Mesendoderm (in vitro differentiated cells): ENCODE measurements around the gene TSPAN18.

Experiments
- DNase-seq: peaks from one replicate; pipeline ENCODE4 v3.0.0; 2013
- H2AK5ac ChIP-seq: 2 replicates; pipeline ENCODE4 v1.6.1; 2013; ENCODE audit warnings: low read length, inconsistent platforms
- H2BK120ac ChIP-seq: 2 replicates; pipeline ENCODE4 v1.6.1; 2013; ENCODE audit warnings: low read depth, mild to moderate bottlenecking, low read length, moderate library complexity, mixed read lengths
- H2BK15ac ChIP-seq: replicated peaks from 2 replicates; pipeline ENCODE4 v1.6.1; 2013; ENCODE audit warnings: low read depth, mild to moderate bottlenecking, moderate library complexity
- H2BK5ac ChIP-seq: 2 replicates; pipeline ENCODE4 v1.6.1; 2013; ENCODE audit warnings: low read length, inconsistent platforms
- H3K18ac ChIP-seq: 2 replicates; pipeline ENCODE4 v1.6.1; 2013; ENCODE audit warnings: mild to moderate bottlenecking, low read length, mixed read lengths
- H3K23ac ChIP-seq: one replicate; pipeline ENCODE4 v1.6.1; 2013; ENCODE audit warnings: low read length
- H3K27ac ChIP-seq: 2 replicates; pipeline ENCODE4 v1.5.1; 2013; ENCODE audit warnings: low read depth, mild to moderate bottlenecking, inconsistent platforms, low read length, moderate library complexity
- H3K27me3 ChIP-seq: 2 replicates; pipeline ENCODE4 v1.6.1; 2013; ENCODE audit warnings: low read length, control low read depth, mild to moderate bottlenecking, inconsistent platforms; ENCODE audit not compliant: insufficient read depth, poor library complexity
- H3K36me3 ChIP-seq: 2 replicates; pipeline ENCODE4 v1.6.1; 2013; ENCODE audit warnings: low read length, inconsistent platforms; ENCODE audit not compliant: control insufficient read depth, insufficient read depth
- H3K4ac ChIP-seq: one replicate; pipeline ENCODE4 v1.6.1; 2013; ENCODE audit warnings: low read depth, mild to moderate bottlenecking, low read length, moderate library complexity
- H3K4me1 ChIP-seq: 2 replicates; pipeline ENCODE4 v1.6.1; 2013; ENCODE audit warnings: low read depth, low read length, inconsistent platforms; ENCODE audit not compliant: control insufficient read depth
- H3K4me2 ChIP-seq: 2 replicates; pipeline ENCODE4 v1.6.1; 2013; ENCODE audit warnings: low read length
- H3K4me3 ChIP-seq: 2 replicates; pipeline ENCODE4 v1.5.1; 2013; ENCODE audit warnings: mild to moderate bottlenecking, low read length
- H3K56ac ChIP-seq: one replicate; pipeline ENCODE4 v1.6.1; 2013; ENCODE audit warnings: low read length
- H3K79me1 ChIP-seq: 2 replicates; pipeline ENCODE4 v1.6.1; 2013; ENCODE audit warnings: low read length, inconsistent platforms
- H3K79me2 ChIP-seq: 2 replicates; pipeline ENCODE4 v1.6.1; 2013; ENCODE audit warnings: mild to moderate bottlenecking, low read length; ENCODE audit not compliant: control insufficient read depth, insufficient read depth
- H3K9ac ChIP-seq: 2 replicates; pipeline ENCODE4 v1.6.1; 2013; ENCODE audit warnings: low read length, inconsistent platforms
- H4K5ac ChIP-seq: one replicate; pipeline ENCODE4 v1.6.1; 2013; ENCODE audit warnings: low read length
- H4K8ac ChIP-seq: one replicate; pipeline ENCODE4 v1.6.1; 2013; ENCODE audit warnings: low read depth, mild to moderate bottlenecking, control low read depth, low read length, moderate library complexity
- WGBS: extraction: QIAGEN DNeasy Blood & Tissue Kit; methylation state at CpG from one replicate; pipeline ENCODE4 v1.1.7; 2013; ENCODE audit warnings: low lambda C conversion rate, missing lambda C conversion rate; ENCODE audit not compliant: insufficient coverage; ENCODE audit errors: extremely low coverage; 5-methylcytosine and 5-hydroxymethylcytosine counted together

Gene TSPAN18

GRCh38 chr11:44972746-44973435, 246.1 kb downstream of the TSPAN18 start:
- no peak for DNase-seq
- no CpG with 5 or more reads among the region's 19 CpGs for WGBS
- H3K56ac ChIP-seq = no peak overlapping the region
- H3K79me2 ChIP-seq = no peaks in the 10 kb centered on the region
- H3K4me2 ChIP-seq = no peak overlapping the region
- no peak overlapping the region for H4K5ac ChIP-seq
- no peak overlapping the region for H2BK15ac ChIP-seq
- H2BK120ac ChIP-seq = no peak overlapping the region
- H3K4me3 ChIP-seq = no peak overlapping the region
- no peak overlapping the region for H3K27ac ChIP-seq
- peaks cover 10% of the 10 kb centered on the region for H3K4me1 ChIP-seq
- H3K9ac ChIP-seq = no peak overlapping the region
- H3K79me1 ChIP-seq = no peaks in the 10 kb centered on the region
- no peaks in the 10 kb centered on the region for H3K36me3 ChIP-seq
- no peak overlapping the region for H2BK5ac ChIP-seq
- no peak overlapping the region for H2AK5ac ChIP-seq
- H4K8ac ChIP-seq = no peak overlapping the region
- H3K4ac ChIP-seq = no peak overlapping the region
- H3K18ac ChIP-seq = no peak overlapping the region
- no peak overlapping the region for H3K23ac ChIP-seq
- no peaks in the 10 kb centered on the region for H3K27me3 ChIP-seq

GRCh38 chr11:44973632-44974401, 247.1 kb downstream of the TSPAN18 start:
- Histone ChIP-seq H3K4me1 (peaks cover 19% of the 10 kb centered on the region), H3K9ac (no peak overlapping the region), H4K8ac (no peak overlapping the region), H3K79me1 (no peaks in the 10 kb centered on the region), H3K27ac (no peak overlapping the region), H2BK15ac (no peak overlapping the region), H2AK5ac (no peak overlapping the region), H2BK120ac (no peak overlapping the region), H3K36me3 (no peaks in the 10 kb centered on the region), H3K23ac (no peak overlapping the region), H3K4ac (no peak overlapping the region), H2BK5ac (no peak overlapping the region), H3K4me2 (no peak overlapping the region), H3K4me3 (no peak overlapping the region), H3K18ac (no peak overlapping the region), H3K27me3 (no peaks in the 10 kb centered on the region), H3K79me2 (no peaks in the 10 kb centered on the region), H4K5ac (no peak overlapping the region), H3K56ac (peak overlapping the region; percentile 4)
- DNase-seq = peak; percentile 77
- WGBS = no CpG with 5 or more reads among the region's 13 CpGs

GRCh38 chr11:44974402-44975000, 247.7 kb downstream of the TSPAN18 start:
- Histone ChIP-seq H3K4me2 (no peak overlapping the region), H4K8ac (no peak overlapping the region), H3K79me2 (no peaks in the 10 kb centered on the region), H3K4ac (no peak overlapping the region), H2AK5ac (no peak overlapping the region), H3K27ac (no peak overlapping the region), H4K5ac (no peak overlapping the region), H3K36me3 (no peaks in the 10 kb centered on the region), H3K9ac (no peak overlapping the region), H3K79me1 (no peaks in the 10 kb centered on the region), H2BK15ac (no peak overlapping the region), H2BK5ac (no peak overlapping the region), H3K27me3 (no peaks in the 10 kb centered on the region), H3K4me1 (peaks cover 24% of the 10 kb centered on the region), H3K18ac (no peak overlapping the region), H3K4me3 (no peak overlapping the region), H3K23ac (no peak overlapping the region), H3K56ac (peak overlapping the region; percentile 51), H2BK120ac (no peak overlapping the region)
- WGBS = no CpG with 5 or more reads among the region's 12 CpGs
- no peak for DNase-seq

DNA sequence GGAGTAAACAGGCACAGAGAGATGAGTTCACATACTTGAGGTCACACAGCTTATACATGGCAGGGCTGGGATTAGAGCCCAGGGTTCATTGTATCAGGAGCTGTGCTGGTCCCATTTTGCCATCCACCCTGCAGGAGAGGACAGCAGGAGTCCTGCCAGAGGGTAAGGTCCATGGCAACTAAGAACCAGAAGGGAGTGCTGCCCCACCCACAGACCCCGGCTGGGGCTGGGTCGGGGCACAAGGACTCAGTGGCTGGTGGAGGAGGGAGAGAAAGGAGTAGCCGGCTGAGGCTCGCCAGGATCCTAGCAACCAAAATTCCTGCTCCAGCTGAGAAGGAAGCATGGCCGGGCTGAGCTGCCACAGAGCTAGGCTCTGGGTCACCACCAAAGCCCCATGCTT, 249.8 kb downstream of the TSPAN18 start:
- Histone ChIP-seq H3K18ac (no peak overlapping the region), H4K8ac (no peak overlapping the region)
- WGBS = no CpG with 5 or more reads among the region's 5 CpGs

DNA sequence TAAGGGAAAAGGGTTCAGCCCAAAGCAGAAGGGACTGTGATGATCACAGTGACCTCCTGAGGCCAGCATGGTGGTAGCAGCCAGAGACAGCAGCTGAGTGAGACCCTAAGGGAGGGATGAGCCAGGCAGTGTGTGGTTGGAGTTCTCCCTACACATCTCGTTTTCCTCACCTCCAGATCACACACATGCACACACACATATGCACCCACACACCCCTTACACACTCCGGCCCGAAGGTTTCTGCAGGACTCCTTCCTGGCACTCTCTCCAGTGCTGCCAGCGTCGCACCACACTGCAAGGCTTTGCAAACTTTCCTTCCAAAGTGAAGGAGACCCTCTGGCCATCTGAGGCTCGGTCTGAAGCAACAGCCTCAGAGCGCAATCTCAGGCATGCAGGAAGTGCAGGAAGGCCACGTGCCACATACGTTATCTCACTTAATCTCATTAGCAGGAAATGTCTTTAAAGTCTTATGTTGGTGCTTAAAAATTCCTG, 250.8 kb downstream of the TSPAN18 start:
- no peak overlapping the region for H3K4ac ChIP-seq
- peak overlapping the region; percentile 84 for H2BK5ac ChIP-seq
- WGBS = no CpG with 5 or more reads among the region's 9 CpGs
- H3K79me2 ChIP-seq = no peaks in the 10 kb centered on the region
- no peak overlapping the region for H2BK15ac ChIP-seq
- H3K36me3 ChIP-seq = no peaks in the 10 kb centered on the region
- no peak overlapping the region for H4K5ac ChIP-seq
- no peak overlapping the region for H2AK5ac ChIP-seq
- H2BK120ac ChIP-seq = no peak overlapping the region
- peak overlapping the region; percentile 55 for H3K9ac ChIP-seq
- H3K27me3 ChIP-seq = no peaks in the 10 kb centered on the region
- H3K56ac ChIP-seq = peak overlapping the region; percentile 79
- no peak overlapping the region for H3K18ac ChIP-seq
- H3K4me1 ChIP-seq = peaks cover 35% of the 10 kb centered on the region
- no peak overlapping the region for H3K4me3 ChIP-seq
- H3K79me1 ChIP-seq = no peaks in the 10 kb centered on the region
- H3K23ac ChIP-seq = no peak overlapping the region
- peak; percentile 95 for DNase-seq
- no peak overlapping the region for H4K8ac ChIP-seq
- H3K27ac ChIP-seq = peak overlapping the region; percentile 4
- peak overlapping the region; percentile 53 for H3K4me2 ChIP-seq

More for the DNA sequence above, 249.8 kb downstream of the TSPAN18 start:
- Histone ChIP-seq H3K79me1 (no peaks in the 10 kb centered on the region), H3K27ac (no peak overlapping the region), H3K23ac (no peak overlapping the region), H3K4me2 (no peak overlapping the region), H3K56ac (peak overlapping the region; percentile 73), H4K5ac (no peak overlapping the region), H3K79me2 (no peaks in the 10 kb centered on the region), H3K4me1 (peaks cover 35% of the 10 kb centered on the region), H2BK5ac (peak overlapping the region; percentile 9), H3K27me3 (no peaks in the 10 kb centered on the region), H2AK5ac (peak overlapping the region; percentile 87), H2BK15ac (no peak overlapping the region), H3K4ac (no peak overlapping the region), H2BK120ac (no peak overlapping the region), H3K9ac (no peak overlapping the region), H3K4me3 (no peak overlapping the region), H3K36me3 (no peaks in the 10 kb centered on the region)
- no peak for DNase-seq
